SK-N-SH treated with all-trans-retinoic acid at 6 μM for 48 hours (cell line): ENCODE measurements around the gene FGF14.

ENCODE experiments used
- ATAC-seq: fragments of 200-7000 bp; cut with Tn5 transposase; 3 replicates; pipeline ENCODE4 v1.9.1; 2020; ENCODE audit warnings: mild to moderate bottlenecking, moderate library complexity
- CSDC2 ChIP-seq: fragments of 250-450 bp; sonication (Bioruptor Pico); IDR thresholded peaks from 2 replicates; pipeline ENCODE4 v1.5.0; 2020; ENCODE audit warnings: mild to moderate bottlenecking, moderate library complexity
- ESRRG ChIP-seq: fragments of 250-450 bp; sonication (Bioruptor Pico); IDR thresholded peaks from 2 replicates; pipeline ENCODE4 v1.6.1; 2021; ENCODE audit warnings: mild to moderate bottlenecking
- GLIS3 ChIP-seq: fragments of 250-450 bp; sonication (Bioruptor Pico); IDR thresholded peaks from 2 replicates; pipeline ENCODE4 v1.5.0; 2020; ENCODE audit warnings: mild to moderate bottlenecking, moderate library complexity
- ISL1 ChIP-seq: fragments of 250-450 bp; sonication (Bioruptor Pico); IDR thresholded peaks from 2 replicates; pipeline ENCODE4 v2.1.2; 2022; ENCODE audit warnings: mild to moderate bottlenecking, moderate library complexity
- OSR1 ChIP-seq: fragments of 250-450 bp; sonication (Bioruptor Pico); IDR thresholded peaks from 2 replicates; pipeline ENCODE4 v1.8.0; 2022; ENCODE audit warnings: moderate library complexity, mild to moderate bottlenecking, inconsistent platforms
- PPARA ChIP-seq: fragments of 250-450 bp; sonication (Bioruptor Pico); IDR thresholded peaks from 2 replicates; pipeline ENCODE4 v1.5.0; 2020; ENCODE audit warnings: mild to moderate bottlenecking, borderline replicate concordance
- RARB ChIP-seq: fragments of 250-450 bp; sonication (Bioruptor Pico); IDR thresholded peaks from 2 replicates; pipeline ENCODE4 v1.8.0; 2021; ENCODE audit warnings: mild to moderate bottlenecking, moderate library complexity
- SNAI2 ChIP-seq: fragments of 250-450 bp; sonication (Bioruptor Pico); IDR thresholded peaks from 2 replicates; pipeline ENCODE4 v1.5.0; 2020; ENCODE audit warnings: mild to moderate bottlenecking, moderate library complexity
- TCF4 ChIP-seq: fragments of 250-450 bp; sonication (Bioruptor Pico); IDR thresholded peaks from 2 replicates; pipeline ENCODE4 v1.8.0; 2021; ENCODE audit warnings: mild to moderate bottlenecking, moderate library complexity, borderline replicate concordance
- TOX ChIP-seq: fragments of 250-450 bp; sonication (Bioruptor Pico); IDR thresholded peaks from 2 replicates; pipeline ENCODE4 v1.8.0; 2021; ENCODE audit warnings: mild to moderate bottlenecking, moderate library complexity, borderline replicate concordance
- ZC3H10 ChIP-seq: fragments of 250-450 bp; sonication (Bioruptor Pico); IDR thresholded peaks from 2 replicates; pipeline ENCODE4 v1.5.1; 2021; ENCODE audit warnings: mild to moderate bottlenecking, moderate library complexity
- ZFP3 ChIP-seq: fragments of 250-450 bp; sonication (Bioruptor Pico); IDR thresholded peaks from 2 replicates; pipeline ENCODE4 v1.5.0; 2020; ENCODE audit warnings: mild to moderate bottlenecking, moderate library complexity
- ZFP30 ChIP-seq: fragments of 450-650 bp; formaldehyde crosslinking; IDR thresholded peaks from 2 replicates; pipeline ENCODE4 v1.5.0; 2022; ENCODE audit warnings: mild to moderate bottlenecking, moderate library complexity
- ZNF565 ChIP-seq: fragments of 450-650 bp; formaldehyde crosslinking; conservative IDR thresholded peaks from 2 replicates; pipeline ENCODE4 v1.5.0; 2020; ENCODE audit warnings: low read depth, mild to moderate bottlenecking, moderate library complexity
- ZNF70 ChIP-seq: fragments of 450-650 bp; formaldehyde crosslinking; IDR thresholded peaks from 2 replicates; pipeline ENCODE4 v1.5.0; 2020; ENCODE audit warnings: mild to moderate bottlenecking, moderate library complexity
- ZNF8 ChIP-seq: fragments of 450-650 bp; formaldehyde crosslinking; IDR thresholded peaks from 2 replicates; pipeline ENCODE4 v1.5.0; 2020; ENCODE audit warnings: mild to moderate bottlenecking, moderate library complexity
- TF ChIP-seq, protein P1 (sequence below): fragments of 250-450 bp; sonication (Bioruptor Pico); IDR thresholded peaks from 2 replicates; pipeline ENCODE4 v1.5.0; 2020; ENCODE audit warnings: mild to moderate bottlenecking, moderate library complexity
- TF ChIP-seq, protein P2 (sequence below): fragments of 250-450 bp; sonication (Bioruptor Pico); IDR thresholded peaks from 2 replicates; pipeline ENCODE4 v1.5.1; 2021; ENCODE audit warnings: mild to moderate bottlenecking, moderate library complexity
- TF ChIP-seq, protein P3 (sequence below): fragments of 250-450 bp; sonication (Bioruptor Pico); IDR thresholded peaks from 2 replicates; pipeline ENCODE4 v1.8.0; 2021; ENCODE audit warnings: low read depth, mild to moderate bottlenecking, moderate library complexity, borderline replicate concordance
- TF ChIP-seq, protein P4 (sequence below): fragments of 250-450 bp; sonication (Bioruptor Pico); IDR thresholded peaks from 2 replicates; pipeline ENCODE4 v1.8.0; 2020; ENCODE audit warnings: mild to moderate bottlenecking, moderate library complexity, borderline replicate concordance

The FGF14 gene

DNA sequence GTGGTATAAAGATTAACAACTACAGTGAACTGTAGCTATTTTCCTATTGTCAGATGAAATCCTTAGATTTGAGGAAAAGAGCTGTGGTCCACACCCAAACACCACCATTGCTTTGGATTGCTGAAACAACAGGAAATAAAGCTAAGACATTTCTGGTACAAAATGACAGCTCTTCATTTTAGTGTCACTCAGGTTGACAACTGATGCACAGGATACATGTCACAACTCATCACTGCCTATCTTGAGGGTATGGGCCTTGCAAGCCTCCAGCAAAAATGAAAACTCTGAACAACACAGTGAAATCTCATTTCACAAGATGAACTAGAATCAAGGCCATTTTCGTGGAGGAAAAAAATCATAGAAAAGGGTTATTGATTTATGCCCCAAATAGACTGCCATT lies 609.7 kb downstream of the FGF14 start (continued):
- TF ChIP-seq, protein P1, sequence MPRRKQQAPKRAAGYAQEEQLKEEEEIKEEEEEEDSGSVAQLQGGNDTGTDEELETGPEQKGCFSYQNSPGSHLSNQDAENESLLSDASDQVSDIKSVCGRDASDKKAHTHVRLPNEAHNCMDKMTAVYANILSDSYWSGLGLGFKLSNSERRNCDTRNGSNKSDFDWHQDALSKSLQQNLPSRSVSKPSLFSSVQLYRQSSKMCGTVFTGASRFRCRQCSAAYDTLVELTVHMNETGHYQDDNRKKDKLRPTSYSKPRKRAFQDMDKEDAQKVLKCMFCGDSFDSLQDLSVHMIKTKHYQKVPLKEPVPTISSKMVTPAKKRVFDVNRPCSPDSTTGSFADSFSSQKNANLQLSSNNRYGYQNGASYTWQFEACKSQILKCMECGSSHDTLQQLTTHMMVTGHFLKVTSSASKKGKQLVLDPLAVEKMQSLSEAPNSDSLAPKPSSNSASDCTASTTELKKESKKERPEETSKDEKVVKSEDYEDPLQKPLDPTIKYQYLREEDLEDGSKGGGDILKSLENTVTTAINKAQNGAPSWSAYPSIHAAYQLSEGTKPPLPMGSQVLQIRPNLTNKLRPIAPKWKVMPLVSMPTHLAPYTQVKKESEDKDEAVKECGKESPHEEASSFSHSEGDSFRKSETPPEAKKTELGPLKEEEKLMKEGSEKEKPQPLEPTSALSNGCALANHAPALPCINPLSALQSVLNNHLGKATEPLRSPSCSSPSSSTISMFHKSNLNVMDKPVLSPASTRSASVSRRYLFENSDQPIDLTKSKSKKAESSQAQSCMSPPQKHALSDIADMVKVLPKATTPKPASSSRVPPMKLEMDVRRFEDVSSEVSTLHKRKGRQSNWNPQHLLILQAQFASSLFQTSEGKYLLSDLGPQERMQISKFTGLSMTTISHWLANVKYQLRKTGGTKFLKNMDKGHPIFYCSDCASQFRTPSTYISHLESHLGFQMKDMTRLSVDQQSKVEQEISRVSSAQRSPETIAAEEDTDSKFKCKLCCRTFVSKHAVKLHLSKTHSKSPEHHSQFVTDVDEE = no peak
- TF ChIP-seq ZFP30 (CRISPR knock-in tag) = no peak
- TF ChIP-seq, protein P2, sequence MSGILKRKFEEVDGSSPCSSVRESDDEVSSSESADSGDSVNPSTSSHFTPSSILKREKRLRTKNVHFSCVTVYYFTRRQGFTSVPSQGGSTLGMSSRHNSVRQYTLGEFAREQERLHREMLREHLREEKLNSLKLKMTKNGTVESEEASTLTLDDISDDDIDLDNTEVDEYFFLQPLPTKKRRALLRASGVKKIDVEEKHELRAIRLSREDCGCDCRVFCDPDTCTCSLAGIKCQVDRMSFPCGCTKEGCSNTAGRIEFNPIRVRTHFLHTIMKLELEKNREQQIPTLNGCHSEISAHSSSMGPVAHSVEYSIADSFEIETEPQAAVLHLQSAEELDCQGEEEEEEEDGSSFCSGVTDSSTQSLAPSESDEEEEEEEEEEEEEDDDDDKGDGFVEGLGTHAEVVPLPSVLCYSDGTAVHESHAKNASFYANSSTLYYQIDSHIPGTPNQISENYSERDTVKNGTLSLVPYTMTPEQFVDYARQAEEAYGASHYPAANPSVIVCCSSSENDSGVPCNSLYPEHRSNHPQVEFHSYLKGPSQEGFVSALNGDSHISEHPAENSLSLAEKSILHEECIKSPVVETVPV (CRISPR knock-in tag) = no peak
- TF ChIP-seq CSDC2 (CRISPR knock-in tag) = no peak
- TF ChIP-seq ISL1 (CRISPR knock-in tag) = no peak
- no peak for TF ChIP-seq RARB

DNA sequence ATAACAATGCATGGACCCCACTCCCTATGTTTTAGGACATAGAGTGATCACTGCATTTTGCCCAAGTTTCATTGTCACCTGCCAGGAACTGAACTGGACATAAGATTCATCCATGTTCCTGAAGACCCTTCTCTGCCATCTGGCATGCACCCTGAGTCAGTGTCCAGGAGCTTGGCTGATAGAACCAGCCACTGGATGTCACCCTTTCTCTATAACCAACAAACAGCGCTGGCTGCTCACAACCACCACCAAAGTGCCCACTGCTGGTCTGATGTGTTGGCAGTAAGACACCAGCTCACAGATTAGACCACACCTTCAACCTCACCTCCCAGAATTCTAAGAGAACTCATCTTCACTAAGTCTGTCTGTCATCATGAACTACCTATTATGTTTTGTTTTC lies 616.0 kb downstream of the FGF14 start:
- peak; percentile 97 for ATAC-seq

DNA sequence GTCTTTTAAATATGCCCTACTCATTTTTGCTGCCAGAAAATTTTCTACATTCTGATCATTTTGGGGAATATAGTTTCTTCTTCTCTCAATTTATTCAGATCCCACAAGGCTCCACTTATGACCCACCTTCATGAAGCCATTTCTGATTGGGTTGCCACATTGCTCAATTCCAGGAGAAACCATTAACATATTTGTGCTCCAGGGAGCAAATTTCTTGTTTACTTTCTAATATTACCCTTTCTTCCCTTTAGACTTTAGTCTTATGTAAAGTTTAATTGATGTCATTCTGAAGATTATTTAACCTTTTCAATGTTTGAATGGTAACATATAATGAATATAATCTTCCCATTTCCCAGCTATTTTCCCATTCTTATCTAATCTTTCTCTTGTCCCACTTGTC lies 617.5 kb downstream of the FGF14 start:
- ATAC-seq = no peak
- TF ChIP-seq TCF4 (CRISPR knock-in tag) = no peak

More for the DNA sequence above, 616.0 kb downstream of the FGF14 start:
- TF ChIP-seq, protein P1 = no peak
- TF ChIP-seq TOX (CRISPR knock-in tag) = no peak
- no peak for TF ChIP-seq PPARA
- TF ChIP-seq, protein P3, sequence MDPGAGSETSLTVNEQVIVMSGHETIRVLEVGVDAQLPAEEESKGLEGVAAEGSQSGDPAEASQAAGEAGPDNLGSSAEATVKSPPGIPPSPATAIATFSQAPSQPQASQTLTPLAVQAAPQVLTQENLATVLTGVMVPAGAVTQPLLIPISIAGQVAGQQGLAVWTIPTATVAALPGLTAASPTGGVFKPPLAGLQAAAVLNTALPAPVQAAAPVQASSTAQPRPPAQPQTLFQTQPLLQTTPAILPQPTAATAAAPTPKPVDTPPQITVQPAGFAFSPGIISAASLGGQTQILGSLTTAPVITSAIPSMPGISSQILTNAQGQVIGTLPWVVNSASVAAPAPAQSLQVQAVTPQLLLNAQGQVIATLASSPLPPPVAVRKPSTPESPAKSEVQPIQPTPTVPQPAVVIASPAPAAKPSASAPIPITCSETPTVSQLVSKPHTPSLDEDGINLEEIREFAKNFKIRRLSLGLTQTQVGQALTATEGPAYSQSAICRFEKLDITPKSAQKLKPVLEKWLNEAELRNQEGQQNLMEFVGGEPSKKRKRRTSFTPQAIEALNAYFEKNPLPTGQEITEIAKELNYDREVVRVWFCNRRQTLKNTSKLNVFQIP (CRISPR knock-in tag) = no peak
- TF ChIP-seq TCF4 (CRISPR knock-in tag) = no peak
- TF ChIP-seq ESRRG (CRISPR knock-in tag) = no peak

DNA sequence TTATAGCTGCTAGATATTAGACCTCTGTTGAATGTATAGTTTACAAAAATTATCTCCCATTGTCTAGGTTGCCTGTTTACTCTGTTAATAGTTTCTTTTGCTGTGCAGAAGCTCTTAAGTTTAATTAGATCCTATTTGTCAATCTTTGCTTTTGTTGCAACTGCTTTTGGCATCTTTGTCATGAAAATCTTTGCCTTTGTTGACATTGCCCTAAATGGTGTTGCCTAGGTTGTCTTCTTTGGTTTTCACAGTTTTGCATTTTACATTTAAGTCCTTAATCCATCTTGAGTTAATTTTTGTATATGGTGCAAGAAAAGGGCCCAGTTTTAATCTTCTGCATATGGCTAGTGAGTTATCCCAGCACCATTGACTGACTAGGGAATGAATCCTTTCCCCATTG lies 618.3 kb downstream of the FGF14 start:
- ATAC-seq = no peak
- TF ChIP-seq, protein P2 (CRISPR knock-in tag) = no peak
- TF ChIP-seq ZNF8 (no peak), ZNF565 (CRISPR knock-in tag) (no peak), ZC3H10 (no peak), ZNF70 (no peak), TOX (CRISPR knock-in tag) (no peak), OSR1 (CRISPR knock-in tag) (no peak), TCF4 (CRISPR knock-in tag) (no peak), ZFP3 (no peak), SNAI2 (no peak), ZFP30 (CRISPR knock-in tag) (no peak), GLIS3 (CRISPR knock-in tag) (no peak), RARB (no peak)
- TF ChIP-seq, protein P1 = no peak
- TF ChIP-seq, protein P4, sequence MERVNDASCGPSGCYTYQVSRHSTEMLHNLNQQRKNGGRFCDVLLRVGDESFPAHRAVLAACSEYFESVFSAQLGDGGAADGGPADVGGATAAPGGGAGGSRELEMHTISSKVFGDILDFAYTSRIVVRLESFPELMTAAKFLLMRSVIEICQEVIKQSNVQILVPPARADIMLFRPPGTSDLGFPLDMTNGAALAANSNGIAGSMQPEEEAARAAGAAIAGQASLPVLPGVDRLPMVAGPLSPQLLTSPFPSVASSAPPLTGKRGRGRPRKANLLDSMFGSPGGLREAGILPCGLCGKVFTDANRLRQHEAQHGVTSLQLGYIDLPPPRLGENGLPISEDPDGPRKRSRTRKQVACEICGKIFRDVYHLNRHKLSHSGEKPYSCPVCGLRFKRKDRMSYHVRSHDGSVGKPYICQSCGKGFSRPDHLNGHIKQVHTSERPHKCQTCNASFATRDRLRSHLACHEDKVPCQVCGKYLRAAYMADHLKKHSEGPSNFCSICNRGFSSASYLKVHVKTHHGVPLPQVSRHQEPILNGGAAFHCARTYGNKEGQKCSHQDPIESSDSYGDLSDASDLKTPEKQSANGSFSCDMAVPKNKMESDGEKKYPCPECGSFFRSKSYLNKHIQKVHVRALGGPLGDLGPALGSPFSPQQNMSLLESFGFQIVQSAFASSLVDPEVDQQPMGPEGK = no peak
